ENCODE data around the gene FNIP1. TPM values are rescaled to one million over a fixed set of nuclear protein-coding genes. Genes with fewer than 3 reads are reported as not detected.
"Not testable (repeated sequence)": the region's sequence is repeated elsewhere in the genome, so short reads cannot be mapped to it uniquely, and the experiment has no call there.

The FNIP1 gene
- total RNA-seq, 1 donor from 2014 or later, result 39.4 TPM

DNA sequence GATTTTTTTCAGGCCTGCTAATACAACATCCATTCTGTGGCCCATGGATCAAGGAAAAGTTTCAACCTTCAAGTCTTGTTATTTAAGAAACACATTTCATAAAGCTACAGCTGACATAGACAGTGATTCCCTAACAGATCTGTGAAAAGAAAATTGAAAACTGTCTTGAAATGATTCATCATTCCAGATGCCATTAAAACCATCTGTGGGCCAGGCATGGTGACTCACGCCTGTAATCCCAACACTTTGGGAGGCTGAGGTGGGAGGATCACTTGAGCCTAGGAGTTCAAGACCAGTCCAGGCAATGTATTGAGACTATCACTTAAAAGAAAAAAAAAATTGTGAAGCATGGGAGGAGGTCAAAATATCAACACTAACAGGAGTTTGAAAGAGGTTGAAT lies 167.8 kb downstream of the FNIP1 start:
- DNase-seq (ENCODE audit: low spot score) (no peak), ATAC-seq (no peak)
- intact Hi-C loops (cut with DNase I), result no loop called here

DNA sequence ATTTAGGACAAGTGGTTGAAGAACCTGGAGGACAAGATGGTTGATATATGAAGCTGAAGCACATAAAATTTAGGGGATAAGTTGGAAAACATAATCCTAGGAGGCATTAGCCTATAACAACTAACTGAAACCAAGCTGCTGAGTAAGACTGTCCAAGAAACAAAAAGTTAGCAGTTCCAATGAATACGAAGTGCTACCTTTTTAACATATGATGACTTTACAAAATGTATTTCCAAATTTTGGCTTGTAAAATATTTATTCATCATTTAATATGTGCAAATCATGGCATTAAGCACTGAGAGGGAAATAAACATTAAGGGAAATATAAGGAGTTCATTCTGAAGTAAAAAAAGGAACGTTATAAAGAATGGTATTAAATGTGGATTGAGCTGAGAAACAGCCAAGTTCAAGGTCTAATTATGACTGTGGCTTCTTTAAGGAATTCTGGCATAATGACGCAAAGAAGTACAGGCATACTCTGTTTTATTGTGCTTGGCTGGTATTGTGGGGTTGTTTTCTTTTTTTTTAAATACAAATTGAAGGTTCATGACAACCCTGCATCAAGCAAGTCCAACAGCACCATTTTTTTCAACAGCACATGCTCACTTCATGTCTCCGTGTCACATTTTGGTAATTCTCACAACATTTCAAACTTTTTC lies 169.5 kb downstream of the FNIP1 start:
- no peak for ATAC-seq
- no peak for DNase-seq (ENCODE audit: low spot score)
- intact Hi-C loops (cut with DNase I), result no loop called here

DNA sequence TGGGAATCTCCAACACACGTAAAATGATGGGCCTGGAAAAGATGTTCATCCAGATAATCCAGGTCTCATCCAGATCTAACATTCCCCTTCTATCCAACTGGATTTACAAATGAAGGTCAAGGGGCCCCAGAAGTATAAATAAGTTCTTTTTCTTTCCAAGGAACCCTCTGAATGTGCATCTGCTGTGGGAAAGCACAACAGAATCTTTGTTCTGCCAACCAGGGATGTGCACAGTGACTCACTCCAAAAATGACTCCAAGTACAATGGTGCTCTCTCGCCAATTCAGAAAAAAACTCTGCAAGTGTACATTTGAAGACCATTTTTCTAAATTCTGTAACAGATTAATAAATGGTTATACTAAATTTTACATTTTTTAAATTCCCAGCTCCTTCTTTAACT lies 174.2 kb downstream of the FNIP1 start:
- intact Hi-C loops (cut with DNase I), result no loop called here
- DNase-seq (ENCODE audit: low spot score), result no peak
- ATAC-seq, result peak; percentile 94

DNA sequence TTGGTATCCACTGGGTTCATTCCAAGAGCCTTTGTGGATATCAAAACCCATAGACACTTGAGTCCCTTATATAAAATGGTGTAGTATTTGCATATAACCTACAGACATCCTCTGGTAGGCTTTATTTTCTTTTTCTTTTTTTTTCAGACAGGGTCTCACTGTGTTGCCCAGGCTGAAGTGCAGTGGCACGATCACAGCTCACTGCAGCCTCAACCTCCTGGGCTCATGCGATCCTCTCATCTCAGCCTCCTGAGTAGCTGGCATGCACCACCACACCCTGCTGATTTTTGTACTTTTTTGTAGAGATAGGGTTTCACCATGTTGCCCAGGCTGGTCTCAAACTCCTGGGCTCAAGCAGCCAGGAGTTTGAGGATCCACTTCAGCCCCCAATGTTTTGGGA lies 175.7 kb downstream of the FNIP1 start:
- not testable (repeated sequence) for ATAC-seq; DNase-seq (ENCODE audit: low spot score)

DNA sequence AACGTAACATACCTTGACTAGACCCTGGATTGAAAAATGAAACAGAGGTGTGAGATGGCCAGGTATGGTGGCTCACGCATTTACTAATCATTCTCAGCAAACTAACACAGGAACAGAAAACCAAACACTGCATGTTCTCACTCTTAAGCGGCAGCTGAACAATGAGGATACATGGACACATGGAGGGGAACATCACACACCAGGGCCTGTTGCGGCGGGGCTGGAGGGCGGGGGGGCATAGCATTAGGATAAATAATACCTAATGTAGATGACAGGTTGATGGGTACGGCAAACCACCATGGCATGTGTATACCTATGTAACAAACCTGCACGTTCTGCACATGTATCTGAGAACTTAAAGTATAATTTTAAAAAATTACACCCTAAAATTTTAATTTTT lies 177.7 kb downstream of the FNIP1 start:
- ATAC-seq, result no peak
- no peak for DNase-seq (ENCODE audit: low spot score)
- intact Hi-C loops (cut with DNase I), result no loop called here

More for the DNA sequence above, 175.7 kb downstream of the FNIP1 start:
- intact Hi-C loops (cut with DNase I), result not testable (repeated sequence)

DNA sequence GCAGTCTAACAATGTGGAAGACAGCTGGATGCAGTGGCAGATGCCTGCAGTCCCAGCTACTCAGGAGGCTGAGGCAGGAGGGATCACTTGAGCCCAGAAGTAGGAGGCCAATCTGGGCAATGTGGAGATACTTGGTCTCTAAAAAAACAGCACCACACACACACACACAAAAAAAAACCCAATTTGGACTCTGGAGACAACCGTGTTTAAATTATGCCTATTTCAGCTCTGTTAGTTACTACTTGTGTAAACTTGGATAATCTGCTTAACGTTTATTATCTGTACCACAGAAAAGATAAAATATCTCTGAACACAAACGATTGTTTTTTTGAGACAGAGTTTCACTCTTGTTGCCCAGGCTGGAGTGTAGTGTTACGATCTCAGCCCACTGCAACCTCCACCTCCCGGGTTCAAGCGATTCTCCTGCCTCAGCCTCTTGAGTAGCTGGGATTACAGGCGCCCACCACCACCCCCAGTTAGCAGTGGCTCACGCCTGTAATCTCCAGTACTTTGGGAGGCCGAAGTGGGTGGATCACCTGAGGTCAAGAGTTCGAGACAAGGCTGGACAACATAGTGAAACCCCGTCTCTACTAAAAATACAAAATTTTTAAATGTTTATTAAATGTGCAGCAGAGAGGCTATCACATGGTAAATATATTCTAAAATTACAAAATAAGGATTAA lies 179.5 kb downstream of the FNIP1 start:
- no peak for ATAC-seq
- no peak for DNase-seq (ENCODE audit: low spot score)
- intact Hi-C loops (cut with DNase I), result no loop called here

DNA sequence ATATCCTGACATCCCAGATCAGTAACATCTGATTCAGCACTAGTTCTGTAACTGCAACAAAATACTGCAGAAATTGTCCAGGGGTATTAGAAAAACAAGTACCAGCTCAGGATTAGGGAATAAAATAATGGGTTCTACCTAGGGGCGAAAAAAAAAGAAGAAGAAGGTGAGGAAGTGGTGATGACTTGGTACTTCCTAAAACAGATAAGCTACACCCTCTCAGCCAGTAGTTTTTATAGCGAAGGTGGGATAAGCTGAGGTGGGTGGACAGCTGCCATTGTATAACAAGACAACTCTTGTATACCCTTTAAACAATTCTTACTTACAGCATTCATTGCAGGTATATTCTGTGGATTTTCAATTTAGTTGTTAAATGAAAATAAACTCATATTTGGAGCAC lies 180.9 kb downstream of the FNIP1 start:
- no peak for DNase-seq (ENCODE audit: low spot score)
- no peak for ATAC-seq
- intact Hi-C loops (cut with DNase I), result no loop called here

DNA sequence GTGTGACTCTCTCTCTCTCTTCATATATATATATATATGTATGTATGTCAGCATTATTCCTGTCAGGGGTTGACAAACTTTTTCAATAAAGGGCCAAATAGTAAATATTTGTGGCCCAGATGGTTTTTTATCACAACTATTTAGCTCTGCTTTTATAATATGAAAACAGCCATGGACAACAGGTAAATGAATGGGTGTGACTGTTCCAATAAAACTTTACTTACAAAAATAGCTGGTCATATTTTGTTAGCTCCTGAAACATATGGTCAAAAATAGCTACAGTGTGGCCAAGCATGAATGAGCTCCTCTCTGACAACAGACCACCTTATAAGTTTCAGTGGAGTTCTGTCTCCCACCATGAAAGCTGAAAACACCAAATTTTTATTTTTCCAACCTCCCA lies 183.4 kb downstream of the FNIP1 start:
- intact Hi-C loops (cut with DNase I), result no loop called here
- DNase-seq (ENCODE audit: low spot score) (no peak), ATAC-seq (no peak)

DNA sequence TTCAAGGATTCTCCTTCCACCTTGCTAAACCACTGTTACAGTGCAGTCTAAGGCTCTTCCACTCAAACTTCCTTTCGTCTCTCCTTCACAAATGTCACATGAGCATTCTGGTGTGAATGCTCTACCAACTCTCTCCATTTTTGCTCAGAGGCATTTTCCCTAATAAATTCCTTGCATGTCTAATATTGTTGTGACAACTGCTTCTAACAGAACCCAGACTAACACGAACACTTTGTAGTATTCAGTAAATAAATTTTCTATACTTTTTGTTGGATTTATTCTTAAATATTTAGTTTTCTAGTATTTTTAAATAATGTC lies 185.8 kb downstream of the FNIP1 start:
- DNase-seq (ENCODE audit: low spot score) (no peak), ATAC-seq (no peak)
- intact Hi-C loops (cut with DNase I), result no loop called here

DNA sequence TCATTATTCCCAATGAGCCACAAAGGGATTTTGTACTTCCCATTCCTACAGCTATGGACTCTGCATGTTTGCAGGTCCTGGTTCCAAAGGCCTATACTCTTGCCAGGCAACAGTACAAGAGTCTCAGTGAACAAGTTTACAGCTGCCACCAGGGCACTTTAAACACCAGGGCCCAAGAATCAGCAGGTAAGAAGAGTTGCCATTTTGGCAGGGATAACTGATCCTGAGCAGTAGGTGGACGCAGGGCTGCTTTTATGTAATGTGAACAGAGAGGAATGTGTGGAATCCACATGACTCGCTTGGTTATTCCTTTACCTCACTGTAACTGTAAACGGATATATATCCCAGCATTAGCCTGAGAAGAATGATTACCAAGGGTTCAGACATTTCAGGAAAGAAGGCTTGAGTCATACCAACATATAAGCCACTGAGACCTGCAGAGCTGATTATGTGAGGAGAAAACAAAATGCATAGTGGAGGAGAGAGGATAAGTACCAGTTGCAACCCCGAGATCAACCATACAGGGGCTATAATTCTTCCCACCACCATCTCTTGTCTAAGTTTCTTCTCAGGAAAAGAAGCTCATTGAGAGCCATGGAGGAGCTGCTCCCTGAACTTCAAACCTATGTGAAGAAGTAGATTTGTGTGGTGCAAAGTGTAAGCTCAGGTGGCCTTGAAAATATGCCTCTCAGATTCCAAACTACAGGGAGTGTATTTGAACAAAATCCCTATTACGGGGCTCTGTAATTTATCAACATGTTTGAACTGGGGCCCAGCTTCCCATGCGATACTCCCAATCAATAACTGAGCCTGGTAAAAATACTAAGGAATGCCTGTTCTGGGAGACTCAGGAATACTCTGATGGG lies 186.4 kb downstream of the FNIP1 start:
- no peak for ATAC-seq
- intact Hi-C loops (cut with DNase I), result loop anchor here (1.0 kb wide), 1 partner anchor 37 kb away; no protein-coding TSS in a partner anchor

DNA sequence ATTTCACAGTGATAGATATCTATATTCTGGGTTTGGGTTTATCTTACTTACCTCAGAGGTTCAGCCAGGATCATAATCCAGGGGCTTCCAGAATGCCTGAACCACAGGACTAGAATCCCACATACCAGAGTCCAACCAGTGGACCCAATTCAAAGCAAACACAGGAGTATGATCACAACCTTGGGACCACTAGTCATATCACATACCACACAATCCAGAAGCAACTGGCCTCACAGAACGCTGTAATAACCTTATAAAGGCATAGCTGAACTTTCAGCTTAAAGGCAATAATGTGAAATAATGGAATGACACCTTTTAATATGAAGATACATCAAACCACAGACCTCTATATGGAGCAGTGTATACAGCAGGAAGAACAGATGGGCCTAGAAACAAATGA lies 187.0 kb downstream of the FNIP1 start:
- intact Hi-C loops (cut with DNase I), result loop anchor here (1.0 kb wide), 1 partner anchor 38 kb away; no protein-coding TSS in a partner anchor
- DNase-seq (ENCODE audit: low spot score), result no peak
- ATAC-seq, result no peak

More for the DNA sequence above, 186.4 kb downstream of the FNIP1 start:
- no peak for DNase-seq (ENCODE audit: low spot score)

DNA sequence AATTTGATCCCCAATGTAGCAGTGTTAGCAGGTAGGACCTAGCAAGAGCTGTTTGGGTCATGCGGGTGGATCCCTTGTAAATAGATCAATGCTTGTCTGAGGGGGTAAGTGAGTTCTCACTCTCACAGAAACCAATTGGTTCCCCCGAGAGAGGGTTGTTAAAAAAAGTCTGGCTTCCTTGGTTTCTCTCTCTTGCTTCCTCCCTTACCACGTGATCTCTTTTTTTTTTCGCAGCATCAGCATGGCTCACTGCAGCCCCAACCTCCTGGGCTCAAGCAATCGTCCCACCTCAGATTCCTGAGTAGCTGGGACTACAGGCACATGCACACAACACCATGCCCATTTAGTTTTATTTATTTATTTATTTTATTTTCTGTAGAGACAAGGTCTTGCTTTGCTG lies 188.2 kb downstream of the FNIP1 start:
- intact Hi-C loops (cut with DNase I), result no loop called here
- ATAC-seq (no peak), DNase-seq (ENCODE audit: low spot score) (no peak)

DNA sequence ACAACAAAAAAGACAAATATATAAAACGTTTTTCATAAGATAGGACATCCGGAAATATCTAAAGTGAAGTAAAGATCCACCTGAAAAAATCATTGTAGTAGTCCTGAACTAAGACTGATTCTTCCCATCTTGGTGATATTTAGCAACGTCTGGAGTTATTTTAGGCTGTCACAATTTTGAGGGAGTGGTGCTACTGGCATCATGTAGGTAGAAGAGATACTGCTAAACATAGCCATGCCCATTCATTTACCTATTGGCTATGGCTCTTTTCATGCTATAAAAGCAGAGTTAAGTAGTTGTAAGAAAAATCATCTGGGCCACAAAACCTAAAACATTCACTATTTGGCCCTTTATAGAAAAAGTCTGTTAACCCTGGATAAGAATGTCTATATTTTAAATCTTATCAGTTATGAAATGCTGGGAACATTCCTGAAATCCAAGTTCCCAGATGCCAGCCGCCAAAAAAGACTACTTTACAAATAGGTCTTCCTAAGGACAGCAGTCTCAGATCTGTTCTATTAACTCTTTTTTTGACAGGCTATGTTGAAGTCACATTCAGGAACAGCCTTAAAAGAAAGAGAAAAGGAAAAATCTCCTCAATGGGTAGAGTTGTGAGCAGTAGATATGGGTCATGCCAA lies 188.8 kb downstream of the FNIP1 start:
- intact Hi-C loops (cut with DNase I), result no loop called here
- no peak for DNase-seq (ENCODE audit: low spot score)
- ATAC-seq, result no peak

DNA sequence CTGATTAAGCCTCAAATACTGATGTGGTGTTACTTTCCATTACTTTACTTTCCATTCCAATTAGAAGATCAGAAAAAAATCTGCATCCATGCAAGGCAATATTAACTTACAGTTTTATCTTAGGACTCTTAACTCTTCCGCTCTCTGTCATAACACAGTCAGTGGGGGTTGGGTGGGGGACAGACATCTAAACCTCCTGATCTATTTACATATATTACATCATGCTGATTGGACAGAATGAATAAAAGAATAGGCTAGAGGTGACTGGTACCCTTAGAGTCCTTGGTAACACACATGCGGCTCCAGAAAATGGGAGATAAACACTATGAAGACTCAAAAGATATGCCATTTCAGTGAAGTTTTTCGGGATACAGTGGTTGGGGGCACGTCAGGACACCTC lies 189.4 kb downstream of the FNIP1 start:
- intact Hi-C loops (cut with DNase I), result no loop called here
- DNase-seq (ENCODE audit: low spot score), result no peak
- ATAC-seq, result no peak

DNA sequence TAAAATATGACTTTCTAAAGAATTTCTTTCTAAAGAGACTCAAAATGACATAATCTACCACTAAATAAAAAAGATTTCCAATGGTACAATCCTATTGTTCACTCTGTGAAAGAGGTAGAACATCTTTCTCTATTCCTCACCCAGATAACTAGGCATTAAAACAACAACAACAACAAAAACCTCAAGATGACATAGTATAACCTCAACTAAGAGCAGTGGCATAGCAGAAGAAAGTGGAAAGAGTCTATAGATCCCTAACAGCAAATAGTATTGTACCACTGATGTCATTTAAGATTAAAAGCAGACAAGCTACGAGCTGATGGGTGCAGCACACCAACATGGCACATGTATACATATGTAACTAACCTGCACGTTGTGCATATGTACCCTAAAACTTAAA lies 191.7 kb downstream of the FNIP1 start:
- DNase-seq (ENCODE audit: low spot score), result no peak
- intact Hi-C loops (cut with DNase I), result no loop called here
- no peak for ATAC-seq

DNA sequence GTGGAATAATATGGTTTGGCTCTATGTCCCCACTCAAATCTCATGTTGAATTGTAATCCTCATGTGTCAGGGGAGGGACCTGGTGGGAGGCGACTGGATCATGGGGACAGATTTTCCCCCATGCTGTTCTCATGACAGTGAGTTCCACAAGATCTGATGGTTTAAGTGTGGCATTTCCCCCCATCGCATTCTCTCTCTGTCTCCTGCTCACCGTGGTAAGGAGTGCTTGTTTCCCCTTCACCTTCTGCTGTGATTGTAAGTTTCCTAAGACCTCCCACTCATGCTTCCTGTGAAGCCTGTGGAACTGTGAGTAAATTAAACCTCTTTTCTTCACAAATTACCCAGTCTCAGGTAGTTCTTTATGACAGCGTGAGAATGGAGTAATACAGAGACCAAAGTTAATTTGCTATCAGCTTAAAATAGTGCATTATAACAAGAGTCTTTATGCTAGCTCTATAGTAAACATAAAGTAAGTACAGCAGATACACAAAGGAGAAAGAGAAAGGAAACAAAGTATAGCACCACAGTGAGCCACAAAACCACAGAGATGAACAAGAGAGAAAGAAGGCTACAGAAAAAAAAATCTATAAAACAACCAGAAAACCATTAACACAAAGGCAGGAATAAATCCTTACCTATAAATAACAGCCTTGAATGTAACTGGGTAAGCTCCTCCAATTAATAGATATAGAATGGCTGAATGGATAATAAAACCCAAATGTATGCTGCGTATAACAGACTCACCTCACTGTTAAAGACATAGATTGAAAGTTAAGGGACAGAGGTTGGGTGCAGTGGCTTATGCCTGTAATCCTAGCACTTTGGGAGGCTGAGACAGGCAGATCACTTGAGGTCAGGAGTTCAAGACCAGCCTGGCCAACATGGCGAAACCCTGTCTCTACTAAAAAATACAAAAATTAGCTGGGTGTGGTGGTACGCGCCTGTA lies 201.5 kb downstream of the FNIP1 start:
- intact Hi-C loops (cut with DNase I), result no loop called here
- no peak for ATAC-seq
- DNase-seq (ENCODE audit: low spot score), result no peak

DNA sequence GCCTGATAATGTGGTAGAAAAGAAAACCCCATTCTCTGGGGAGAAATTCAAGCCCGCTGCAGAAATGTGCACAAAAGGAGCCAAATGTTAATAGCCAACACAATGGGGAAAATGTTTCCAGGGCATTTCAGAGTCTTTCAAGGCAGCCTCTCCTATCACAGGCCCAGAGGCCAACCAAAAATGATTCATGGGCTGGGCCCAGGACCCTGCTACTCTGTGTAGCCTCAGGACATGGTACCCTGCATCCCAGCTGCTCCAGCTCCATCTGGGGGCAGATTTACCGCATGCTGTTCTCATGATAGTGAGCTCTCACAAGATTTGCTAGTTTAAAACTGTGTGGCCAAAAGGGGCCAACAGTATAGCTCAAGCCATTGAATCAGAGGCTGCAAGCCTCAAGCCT lies 202.9 kb downstream of the FNIP1 start:
- intact Hi-C loops (cut with DNase I), result no loop called here
- ATAC-seq, result no peak
- no peak for DNase-seq (ENCODE audit: low spot score)

DNA sequence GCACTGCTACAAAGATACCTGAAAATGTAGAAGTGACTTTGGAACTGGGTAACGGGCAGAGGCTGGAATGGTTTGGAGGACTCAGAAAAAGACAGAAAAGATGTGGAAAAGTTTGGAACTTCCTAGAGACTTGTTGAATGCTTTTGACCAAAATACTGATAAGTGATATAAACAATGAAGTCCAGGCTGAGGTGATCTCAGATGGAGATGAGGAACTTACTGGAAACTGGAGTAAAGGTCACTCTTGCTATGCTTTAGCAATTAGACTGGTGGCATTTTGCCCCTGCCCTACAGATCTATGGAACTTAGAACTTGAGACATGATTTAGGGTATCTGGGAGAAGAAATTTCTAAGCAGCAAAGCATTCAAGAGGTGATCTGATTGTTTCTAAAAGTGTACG lies 203.4 kb downstream of the FNIP1 start:
- DNase-seq (ENCODE audit: low spot score); intact Hi-C loops (cut with DNase I); ATAC-seq: not testable (repeated sequence)

Measured in sciatic nerve (tissue), 2 donors.